DOHH2 (cell line): ENCODE measurements around the gene EBF3.

Source experiments
- H3F3A ChIP-seq: fragments of 200-600 bp; sonication (generic), shearing (Covaris generic); 2 replicates; pipeline ENCODE4 v1.6.0; 2016; ENCODE audit warnings: antibody characterized with exemption, mild to moderate bottlenecking; ENCODE audit not compliant: control insufficient read depth, insufficient read depth
- H3K27ac ChIP-seq: fragments of 200-600 bp; sonication (generic); 2 replicates; pipeline ENCODE4 v1.5.1; 2014; ENCODE audit warnings: low read depth, mild to moderate bottlenecking, low read length, moderate library complexity
- H3K27me3 ChIP-seq: fragments of 200-600 bp; sonication (generic); 2 replicates; pipeline ENCODE4 v1.6.1; 2014; ENCODE audit warnings: mild to moderate bottlenecking, low read length, mixed read lengths; ENCODE audit not compliant: control insufficient read depth
- H3K36me3 ChIP-seq: fragments of 200-600 bp; sonication (generic); 2 replicates; pipeline ENCODE4 v1.6.1; 2014; ENCODE audit warnings: mild to moderate bottlenecking, low read length, moderate library complexity, mixed read lengths; ENCODE audit not compliant: control insufficient read depth
- H3K4me1 ChIP-seq: fragments of 200-600 bp; sonication (generic); 2 replicates; pipeline ENCODE4 v1.6.1; 2014; ENCODE audit warnings: mild to moderate bottlenecking, low read length, mixed read lengths; ENCODE audit not compliant: control insufficient read depth
- H3K4me2 ChIP-seq: fragments of 200-600 bp; sonication (generic); 2 replicates; pipeline ENCODE4 v1.6.0; 2014; ENCODE audit warnings: mild to moderate bottlenecking, low read length, moderate library complexity
- H3K4me3 ChIP-seq: fragments of 200-600 bp; sonication (generic); 2 replicates; pipeline ENCODE4 v1.5.1; 2014; ENCODE audit warnings: mild to moderate bottlenecking, low read length, mixed read lengths
- H3K79me2 ChIP-seq: fragments of 200-600 bp; sonication (generic); 2 replicates; pipeline ENCODE4 v1.6.1; 2014; ENCODE audit warnings: mild to moderate bottlenecking, low read length, mixed read lengths; ENCODE audit not compliant: control insufficient read depth
- H3K9me2 ChIP-seq: fragments of 200-600 bp; sonication (generic); replicated peaks from 2 replicates; pipeline ENCODE4 v1.6.1; 2014; ENCODE audit warnings: mild to moderate bottlenecking, low read length, mixed read lengths; ENCODE audit not compliant: control insufficient read depth
- H3K9me3 ChIP-seq: fragments of 200-600 bp; sonication (generic); 2 replicates; pipeline ENCODE4 v1.6.1; 2014; ENCODE audit warnings: antibody characterized with exemption, low read length, mixed read lengths; ENCODE audit not compliant: control insufficient read depth, insufficient read depth
- H4K20me1 ChIP-seq: fragments of 200-600 bp; sonication (generic); 2 replicates; pipeline ENCODE4 v1.6.0; 2014; ENCODE audit warnings: low read depth, mild to moderate bottlenecking, antibody characterized with exemption, low read length, moderate library complexity; ENCODE audit not compliant: control insufficient read depth, insufficient read depth
- EZH2phosphoT487 ChIP-seq: fragments of 200-600 bp; sonication (generic); IDR thresholded peaks from 2 replicates; pipeline ENCODE4 v1.6.1; 2017; ENCODE audit warnings: borderline replicate concordance, mild to moderate bottlenecking, antibody characterized with exemption, low read length, moderate library complexity, mixed read lengths
- TF ChIP-seq, protein P1 (sequence below): fragments of 200-600 bp; sonication (generic); IDR thresholded peaks from one replicate; pipeline ENCODE4 v1.5.1; 2014; ENCODE audit warnings: antibody characterized with exemption, mild to moderate bottlenecking, low read depth, low read length; ENCODE audit not compliant: poor library complexity, severe bottlenecking

The EBF3 gene

DNA sequence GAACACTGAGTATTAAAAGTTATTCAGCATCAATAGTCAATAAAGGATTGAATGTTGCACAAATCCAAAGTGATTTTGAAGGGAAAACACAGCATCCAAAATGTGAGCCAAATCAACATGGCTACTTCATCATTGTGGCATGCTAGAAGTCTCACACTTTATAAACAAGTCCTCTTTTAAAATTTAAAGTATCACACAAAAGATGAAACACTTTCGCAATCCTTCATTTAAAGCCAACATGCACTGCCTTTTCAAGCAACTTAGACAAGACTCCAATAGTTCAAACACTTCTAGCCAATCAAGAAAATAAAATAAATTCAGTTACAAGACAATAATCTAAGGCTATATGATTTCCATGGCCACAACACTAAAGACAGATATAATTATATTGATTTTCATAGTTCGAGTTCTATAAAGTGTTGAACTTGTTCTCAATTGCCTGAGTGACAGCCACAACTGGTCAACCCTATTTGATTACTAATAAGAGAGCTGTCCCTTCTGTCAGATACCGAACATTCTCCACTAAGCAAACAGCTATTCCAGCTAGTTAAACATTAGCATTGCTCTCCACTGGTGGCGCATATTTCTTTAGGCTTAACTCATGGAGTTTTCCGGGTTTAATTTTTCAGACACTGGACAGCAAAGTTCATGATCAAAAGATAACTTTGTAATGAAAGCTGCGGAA, 8.3 kb downstream of the EBF3 start:
- H3K4me3 ChIP-seq, result no peak overlapping the region
- TF ChIP-seq, protein P1, sequence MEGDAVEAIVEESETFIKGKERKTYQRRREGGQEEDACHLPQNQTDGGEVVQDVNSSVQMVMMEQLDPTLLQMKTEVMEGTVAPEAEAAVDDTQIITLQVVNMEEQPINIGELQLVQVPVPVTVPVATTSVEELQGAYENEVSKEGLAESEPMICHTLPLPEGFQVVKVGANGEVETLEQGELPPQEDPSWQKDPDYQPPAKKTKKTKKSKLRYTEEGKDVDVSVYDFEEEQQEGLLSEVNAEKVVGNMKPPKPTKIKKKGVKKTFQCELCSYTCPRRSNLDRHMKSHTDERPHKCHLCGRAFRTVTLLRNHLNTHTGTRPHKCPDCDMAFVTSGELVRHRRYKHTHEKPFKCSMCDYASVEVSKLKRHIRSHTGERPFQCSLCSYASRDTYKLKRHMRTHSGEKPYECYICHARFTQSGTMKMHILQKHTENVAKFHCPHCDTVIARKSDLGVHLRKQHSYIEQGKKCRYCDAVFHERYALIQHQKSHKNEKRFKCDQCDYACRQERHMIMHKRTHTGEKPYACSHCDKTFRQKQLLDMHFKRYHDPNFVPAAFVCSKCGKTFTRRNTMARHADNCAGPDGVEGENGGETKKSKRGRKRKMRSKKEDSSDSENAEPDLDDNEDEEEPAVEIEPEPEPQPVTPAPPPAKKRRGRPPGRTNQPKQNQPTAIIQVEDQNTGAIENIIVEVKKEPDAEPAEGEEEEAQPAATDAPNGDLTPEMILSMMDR, result no peak
- TF ChIP-seq EZH2phosphoT487, result no peak
- H3K4me2 ChIP-seq, result no peak overlapping the region
- H3K4me1 ChIP-seq, result no peaks in the 10 kb centered on the region
- H4K20me1 ChIP-seq, result no peaks in the 10 kb centered on the region
- H3K27ac ChIP-seq, result no peak overlapping the region
- no peaks in the 10 kb centered on the region for H3K9me3 ChIP-seq
- no peaks in the 10 kb centered on the region for H3K9me2 ChIP-seq
- H3K27me3 ChIP-seq, result peaks cover 4% of the 10 kb centered on the region; the same call in 1 of the 2 replicates
- no peaks in the 10 kb centered on the region for H3K36me3 ChIP-seq
- H3F3A ChIP-seq, result no peaks in the 10 kb centered on the region
- H3K79me2 ChIP-seq, result no peaks in the 10 kb centered on the region

GRCh38 chr10:129954492-129955315, 9.4 kb downstream of the EBF3 start:
- Histone ChIP-seq H3K79me2 (no peaks in the 10 kb centered on the region), H3K27ac (no peak overlapping the region), H3F3A (no peaks in the 10 kb centered on the region), H3K27me3 (peaks cover 3% of the 10 kb centered on the region; the same call in 1 of the 2 replicates), H3K4me1 (no peaks in the 10 kb centered on the region), H4K20me1 (no peaks in the 10 kb centered on the region), H3K9me3 (no peaks in the 10 kb centered on the region), H3K4me2 (no peak overlapping the region), H3K4me3 (no peak overlapping the region), H3K9me2 (no peaks in the 10 kb centered on the region), H3K36me3 (no peaks in the 10 kb centered on the region)
- TF ChIP-seq, protein P1, result no peak
- TF ChIP-seq EZH2phosphoT487, result no peak

- no peak for TF ChIP-seq EZH2phosphoT487
- TF ChIP-seq, protein P1, result no peak
Observed at GRCh38 chr10:129953119-129954051, 10.7 kb downstream of the EBF3 start.

More at GRCh38 chr10:129953119-129954051, 10.7 kb downstream of the EBF3 start:
- no peak overlapping the region for H3K4me2 ChIP-seq
- no peaks in the 10 kb centered on the region for H4K20me1 ChIP-seq
- H3K9me2 ChIP-seq, result no peaks in the 10 kb centered on the region
- H3K4me3 ChIP-seq, result no peak overlapping the region
- H3K27me3 ChIP-seq, result peaks cover 2% of the 10 kb centered on the region; the same call in 1 of the 2 replicates
- no peaks in the 10 kb centered on the region for H3F3A ChIP-seq
- H3K36me3 ChIP-seq, result no peaks in the 10 kb centered on the region
- H3K9me3 ChIP-seq, result no peaks in the 10 kb centered on the region
- no peaks in the 10 kb centered on the region for H3K4me1 ChIP-seq
- no peak overlapping the region for H3K27ac ChIP-seq
- H3K79me2 ChIP-seq, result no peaks in the 10 kb centered on the region
